Inflammatory macrophage treated with lipopolysaccharide for 1 hour (primary cell): ENCODE measurements around the gene STUB1.

Experiments used
- DNase-seq, 2 donors: peaks; one replicate each; pipeline ENCODE4 v3.0.0-alpha.2; 2020 to 2022

Gene STUB1

GRCh38 chr16:714558-715476 lies 34.6 kb downstream of the STUB1 start, which contains the start of gene METRN:
METRN (plus strand) TSS chr16:715118; CDS start chr16:715290, 172 bp downstream.
- peak; percentile 69 to 87 for DNase-seq

- no peak for DNase-seq
These were observed 35.4 kb downstream of the STUB1 start for GRCh38 chr16:715477-716199.

- no peak for DNase-seq
These were observed 36.0 kb downstream of the STUB1 start for GRCh38 chr16:716200-716568.

- no peak for DNase-seq
These were observed 36.6 kb downstream of the STUB1 start for GRCh38 chr16:716768-717325.

GRCh38 chr16:717450-718245 lies 37.4 kb downstream of the STUB1 start:
- DNase-seq, result no peak

- DNase-seq, result no peak
These were observed 38.2 kb downstream of the STUB1 start for GRCh38 chr16:718389-718788.

- no peak for DNase-seq
These were observed 38.7 kb downstream of the STUB1 start for GRCh38 chr16:718922-719321.

- no peak for DNase-seq
These were observed 39.7 kb downstream of the STUB1 start for GRCh38 chr16:719815-720446.

GRCh38 chr16:720447-720989 lies 40.3 kb downstream of the STUB1 start:
- peak in 1 of 2 donors; percentile 23 for DNase-seq

- DNase-seq, result peak; percentile 52 to 62
These were observed 41.0 kb downstream of the STUB1 start, which contains the start of gene ANTKMT for GRCh38 chr16:720990-721764. ANTKMT (plus strand) TSS chr16:721146; CDS start chr16:721275, 129 bp downstream.

GRCh38 chr16:721765-722540 lies 41.7 kb downstream of the STUB1 start:
- DNase-seq, result no peak

GRCh38 chr16:722835-723633 lies 42.8 kb downstream of the STUB1 start:
- DNase-seq, result no peak

GRCh38 chr16:723695-724094 lies 43.5 kb downstream of the STUB1 start:
- no peak for DNase-seq

GRCh38 chr16:724188-725040 lies 44.2 kb downstream of the STUB1 start:
- no peak for DNase-seq

GRCh38 chr16:725041-725376 lies 44.8 kb downstream of the STUB1 start:
- no peak for DNase-seq

- DNase-seq, result no peak
These were observed 45.4 kb downstream of the STUB1 start for GRCh38 chr16:725463-726187.

GRCh38 chr16:726188-726437 lies 45.9 kb downstream of the STUB1 start:
- no peak for DNase-seq
